Testis (tissue), 3 donors: ENCODE measurements around the gene SPATS2L. TPM values are rescaled to one million over a fixed set of nuclear protein-coding genes. Genes with fewer than 3 reads are reported as not detected.

Experiments
- DNase-seq: peaks from one replicate; pipeline ENCODE4 v3.0.0-alpha.2; 2019
- H3K27ac ChIP-seq, 2 donors: fragments of 200-600 bp; sonication (generic); one replicate each; pipeline ENCODE4 v1.5.1; 2019
- H3K27me3 ChIP-seq: fragments of 200-600 bp; sonication (generic); one replicate; pipeline ENCODE4 v1.5.1; 2019
- H3K36me3 ChIP-seq: fragments of 200-600 bp; sonication (generic); one replicate; pipeline ENCODE4 v1.5.1; 2017; ENCODE audit warnings: low read depth; ENCODE audit errors: missing control alignments
- H3K4me1 ChIP-seq: fragments of 200-600 bp; sonication (generic); one replicate; pipeline ENCODE4 v1.5.1; 2019
- H3K4me3 ChIP-seq, 2 donors: fragments of 200-600 bp; sonication (generic); one replicate each; pipeline ENCODE4 v1.5.1; 2017 to 2019
- H3K9me3 ChIP-seq: fragments of 200-600 bp; sonication (generic); one replicate; pipeline ENCODE4 v1.5.1; 2017
- POLR2A ChIP-seq: fragments of 450-650 bp; IDR thresholded peaks from one replicate; pipeline ENCODE4 v1.6.1; 2017; ENCODE audit warnings: antibody characterized with exemption, mild to moderate bottlenecking, moderate library complexity
- WGBS, 2 donors: methylation state at CpG; one replicate each; pipeline ENCODE4 v1.1.5; 2018; 5-methylcytosine and 5-hydroxymethylcytosine counted together
- intact Hi-C: fragments of 100-400 bp; cut with DNase I; formaldehyde crosslinking; loops from one replicate; pipeline ENCODE4 v1.15.1; 2023; ENCODE audit warnings: low total_unique reads
- polyA plus RNA-seq: library from polyadenylated mRNA; stranded (reverse); fragments of 350-450 nt; fragmentation: Illumina TruSeq; extraction: RNeasy Lipid Tissue Mini Kit (QIAGEN cat#74804); gene quantifications from one replicate; pipeline ENCODE4 v1.2.3, GENCODE V29; 2014; ENCODE audit warnings: low read depth, low replicate concordance; ENCODE audit not compliant: insufficient read depth
- total RNA-seq, 2 donors: library from RNA; depleted of rRNA; stranded (reverse); fragments of >200 nt; gene quantifications; one replicate each; pipeline ENCODE4 v1.2.3, GENCODE V29; 2016
- TF ChIP-seq, protein P1 (sequence below), 3 experiments: fragments of 450-650 bp in 2 of 3; fragments of 200-600 bp in 1 of 3; sonication (generic) in 1 of 3; IDR thresholded peaks; one replicate each; pipeline ENCODE4 v1.5.1; 2016 to 2019; ENCODE audit warnings: antibody characterized with exemption in 3 of 3, mild to moderate bottlenecking in 2 of 3, moderate library complexity in 1 of 3

Gene SPATS2L
- total and polyA plus RNA-seq, 3 donors from 2014 or later = 49.7 to 67.6 (median 52.9) TPM

GRCh38 chr2:200404615-200405014, 98.1 kb downstream of the SPATS2L start:
- Histone ChIP-seq H3K9me3 (no peaks in the 10 kb centered on the region), H3K4me1 (peaks cover 14% of the 10 kb centered on the region), H3K27ac (no peak overlapping the region), H3K36me3 (no peaks in the 10 kb centered on the region), H3K4me3 (no peak overlapping the region), H3K27me3 (no peaks in the 10 kb centered on the region)
- no peak for TF ChIP-seq POLR2A
- TF ChIP-seq, protein P1, sequence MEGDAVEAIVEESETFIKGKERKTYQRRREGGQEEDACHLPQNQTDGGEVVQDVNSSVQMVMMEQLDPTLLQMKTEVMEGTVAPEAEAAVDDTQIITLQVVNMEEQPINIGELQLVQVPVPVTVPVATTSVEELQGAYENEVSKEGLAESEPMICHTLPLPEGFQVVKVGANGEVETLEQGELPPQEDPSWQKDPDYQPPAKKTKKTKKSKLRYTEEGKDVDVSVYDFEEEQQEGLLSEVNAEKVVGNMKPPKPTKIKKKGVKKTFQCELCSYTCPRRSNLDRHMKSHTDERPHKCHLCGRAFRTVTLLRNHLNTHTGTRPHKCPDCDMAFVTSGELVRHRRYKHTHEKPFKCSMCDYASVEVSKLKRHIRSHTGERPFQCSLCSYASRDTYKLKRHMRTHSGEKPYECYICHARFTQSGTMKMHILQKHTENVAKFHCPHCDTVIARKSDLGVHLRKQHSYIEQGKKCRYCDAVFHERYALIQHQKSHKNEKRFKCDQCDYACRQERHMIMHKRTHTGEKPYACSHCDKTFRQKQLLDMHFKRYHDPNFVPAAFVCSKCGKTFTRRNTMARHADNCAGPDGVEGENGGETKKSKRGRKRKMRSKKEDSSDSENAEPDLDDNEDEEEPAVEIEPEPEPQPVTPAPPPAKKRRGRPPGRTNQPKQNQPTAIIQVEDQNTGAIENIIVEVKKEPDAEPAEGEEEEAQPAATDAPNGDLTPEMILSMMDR (IDR thresholded peaks at IDR 0.05) = no peak
- no peak for DNase-seq
- WGBS, 2 donors = 96 to 99% methylated on average over 4 of the region's 4 CpGs
- intact Hi-C loops = no loop called here

DNA sequence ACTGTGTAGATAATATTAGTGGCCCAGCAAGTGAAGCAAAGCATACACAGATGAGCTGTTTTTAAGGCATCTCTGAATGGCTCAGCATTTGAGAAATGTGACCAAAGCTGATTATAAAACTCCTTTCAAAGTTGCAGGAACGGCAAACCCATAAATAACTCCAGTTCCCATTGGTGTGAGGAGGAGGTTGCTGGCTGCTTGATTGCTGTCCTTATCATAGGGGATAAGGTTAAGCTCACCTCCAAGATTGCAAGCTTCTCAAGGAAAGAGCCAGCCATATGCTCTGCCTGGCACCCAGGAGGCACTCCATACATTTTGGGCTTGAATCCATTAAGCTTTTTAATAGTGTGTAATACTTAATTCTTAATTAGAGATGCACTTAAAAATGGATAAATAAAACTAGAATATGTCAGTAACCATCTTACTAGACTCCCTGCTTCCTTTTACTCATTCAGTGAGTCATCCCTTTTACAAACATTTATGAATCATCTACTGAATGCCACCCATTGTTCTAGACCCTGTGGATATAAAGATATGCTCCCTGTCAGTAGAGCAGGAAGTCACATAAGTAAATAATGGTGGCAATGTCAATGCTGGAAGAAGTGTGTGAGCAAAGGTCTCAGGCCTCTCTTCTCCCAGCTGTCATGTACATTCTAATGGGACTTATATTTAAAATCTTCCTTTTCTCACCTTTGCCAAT, 99.3 kb downstream of the SPATS2L start:
- H3K27ac ChIP-seq = no peak overlapping the region
- 34 to 35% methylated on average over 1 of the region's 1 CpG for WGBS, 2 donors
- intact Hi-C loops = no loop called here

GRCh38 chr2:200406379-200406778, 99.9 kb downstream of the SPATS2L start:
- no peak overlapping the region for H3K27ac ChIP-seq
- intact Hi-C loops = no loop called here
- no peak for DNase-seq
- TF ChIP-seq, protein P1 (IDR thresholded peaks at IDR 0.05) = no peak
- no peak for TF ChIP-seq POLR2A
- no peaks in the 10 kb centered on the region for H3K36me3 ChIP-seq
- H3K9me3 ChIP-seq = no peaks in the 10 kb centered on the region
- WGBS, 2 donors = 35 to 49% methylated on average over 2 of the region's 2 CpGs
- H3K4me3 ChIP-seq = no peak overlapping the region
- no peaks in the 10 kb centered on the region for H3K27me3 ChIP-seq
- H3K4me1 ChIP-seq = peaks cover 14% of the 10 kb centered on the region

More for the DNA sequence above, 99.3 kb downstream of the SPATS2L start:
- Histone ChIP-seq H3K27me3 (no peaks in the 10 kb centered on the region), H3K4me3 (no peak overlapping the region), H3K36me3 (no peaks in the 10 kb centered on the region), H3K4me1 (peaks cover 14% of the 10 kb centered on the region), H3K9me3 (no peaks in the 10 kb centered on the region)
- no peak for TF ChIP-seq POLR2A
- TF ChIP-seq, protein P1 (IDR thresholded peaks at IDR 0.05) = no peak
- DNase-seq = no peak

GRCh38 chr2:200408428-200409316, 102.2 kb downstream of the SPATS2L start:
- no peaks in the 10 kb centered on the region for H3K27me3 ChIP-seq
- TF ChIP-seq POLR2A = no peak
- TF ChIP-seq, protein P1 (IDR thresholded peaks at IDR 0.05) = no peak
- H3K27ac ChIP-seq = no peak overlapping the region
- no peaks in the 10 kb centered on the region for H3K36me3 ChIP-seq
- intact Hi-C loops = no loop called here
- peaks cover 14% of the 10 kb centered on the region for H3K4me1 ChIP-seq
- WGBS, 2 donors = 82 to 86% methylated on average over 18 to 19 of the region's 19 CpGs
- no peak for DNase-seq
- H3K9me3 ChIP-seq = no peaks in the 10 kb centered on the region
- H3K4me3 ChIP-seq = no peak overlapping the region
